Transverse colon (tissue), 4 donors: ENCODE measurements around the gene C12orf56. TPM values are rescaled to one million over a fixed set of nuclear protein-coding genes. Genes with fewer than 3 reads are reported as not detected.

Experiments
- DNase-seq: peaks from one replicate; pipeline ENCODE4 v3.0.0-alpha.2; 2019
- H3K27ac ChIP-seq, 4 donors: fragments of 200-600 bp; sonication (generic); 2 replicates each; pipeline ENCODE4 v1.5.1; 2016 to 2018; ENCODE audit warnings: inconsistent platforms in 4 of 4
- H3K27me3 ChIP-seq: fragments of 200-600 bp; sonication (generic); 2 replicates; pipeline ENCODE4 v1.5.1; 2017; ENCODE audit warnings: inconsistent platforms
- H3K36me3 ChIP-seq, 4 donors: fragments of 200-600 bp; sonication (generic); 2 replicates each; pipeline ENCODE4 v1.5.1; 2017 to 2019; ENCODE audit warnings: inconsistent platforms in 4 of 4
- H3K4me1 ChIP-seq, 4 donors: fragments of 200-600 bp; sonication (generic); 2 replicates each; pipeline ENCODE4 v1.5.1; 2017 to 2020; ENCODE audit warnings: inconsistent platforms in 4 of 4
- H3K4me3 ChIP-seq, 4 donors: fragments of 200-600 bp; sonication (generic); 1 replicate in 1 of 4; 2 replicates in 3 of 4; pipeline versions ENCODE4 v1.5.1 to v1.6.1; 2017 to 2019; ENCODE audit warnings: inconsistent platforms in 4 of 4
- H3K9me3 ChIP-seq, 2 donors: fragments of 200-600 bp; sonication (generic); 2 replicates each; pipeline ENCODE4 v1.5.1; 2017 to 2019; ENCODE audit warnings: inconsistent platforms in 2 of 2
- EP300 ChIP-seq: sonication (generic); formaldehyde crosslinking; IDR thresholded peaks from one replicate; pipeline ENCODE4 v1.6.1; 2017; ENCODE audit warnings: antibody characterized with exemption, low read depth
- POLR2A ChIP-seq: fragments of 450-650 bp; IDR thresholded peaks from one replicate; pipeline ENCODE4 v1.6.1; 2016; ENCODE audit warnings: antibody characterized with exemption, mild to moderate bottlenecking, moderate library complexity
- POLR2AphosphoS5 ChIP-seq, 3 donors: sonication (generic); formaldehyde crosslinking; IDR thresholded peaks; one replicate each; pipeline ENCODE4 v1.6.1; 2016; ENCODE audit warnings: antibody characterized with exemption in 3 of 3
- WGBS, 2 donors: methylation state at CpG; one replicate each; pipeline ENCODE4 v1.1.5; 2018; ENCODE audit warnings: low coverage in 1 of 2; 5-methylcytosine and 5-hydroxymethylcytosine counted together
- in situ Hi-C, 4 donors: fragments of 200-750 bp; cut with MboI; loops; one replicate each; pipeline versions ENCODE4 v1.15.0 to v1.15.1; 2017; ENCODE audit warnings: low sequenced_read_pairs in 3 of 4, low pct_ligation_motif_present in 1 of 4, low pct_unique_long_range_greater_than_20kb in 1 of 4
- intact Hi-C: fragments of 100-400 bp; cut with DNase I; formaldehyde crosslinking; loops from one replicate; pipeline ENCODE4 v1.15.1; 2023; ENCODE audit warnings: low total_unique reads
- total RNA-seq, 4 donors: library from RNA; depleted of rRNA; stranded (reverse); fragments of >200 nt; gene quantifications; one replicate each; pipeline ENCODE4 v1.1.0, GENCODE V29; 2016
- TF ChIP-seq, protein P1 (sequence below), 5 experiments: fragments of 200-600 bp in 3 of 5; fragments of 450-650 bp in 2 of 5; sonication (generic) in 3 of 5; IDR thresholded peaks; 1 replicate in 2 of 5; 2 replicates in 3 of 5; pipeline ENCODE4 v1.5.1; 2016 to 2017; ENCODE audit warnings: antibody characterized with exemption in 5 of 5, inconsistent platforms in 3 of 5, mild to moderate bottlenecking in 2 of 5, moderate library complexity in 1 of 5

Gene C12orf56
- total RNA-seq, 4 donors from 2014 or later: 0.32 to 0.41 TPM; not detected in 2

DNA sequence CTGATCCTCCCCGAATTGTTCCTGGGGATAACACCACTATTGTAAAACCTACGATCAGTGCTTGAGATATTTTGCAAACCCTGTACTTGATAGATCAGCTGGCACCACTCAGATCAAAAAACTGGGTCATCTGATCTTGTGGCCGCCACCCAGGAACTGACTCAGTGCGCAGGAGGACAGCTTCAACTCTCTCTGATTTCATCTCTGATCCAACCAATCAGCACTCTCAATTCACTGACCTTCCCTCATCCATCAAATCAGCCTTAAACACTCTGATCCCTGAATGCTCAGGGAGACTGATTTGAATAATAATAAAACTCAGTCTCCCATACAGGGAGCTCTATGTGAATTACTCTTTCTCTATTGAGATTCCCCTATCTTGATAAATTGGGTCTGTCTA lies 9.5 kb upstream of the C12orf56 start:
- TF ChIP-seq POLR2AphosphoS5 (IDR thresholded peaks at IDR 0.05): no peak
- TF ChIP-seq, protein P1, sequence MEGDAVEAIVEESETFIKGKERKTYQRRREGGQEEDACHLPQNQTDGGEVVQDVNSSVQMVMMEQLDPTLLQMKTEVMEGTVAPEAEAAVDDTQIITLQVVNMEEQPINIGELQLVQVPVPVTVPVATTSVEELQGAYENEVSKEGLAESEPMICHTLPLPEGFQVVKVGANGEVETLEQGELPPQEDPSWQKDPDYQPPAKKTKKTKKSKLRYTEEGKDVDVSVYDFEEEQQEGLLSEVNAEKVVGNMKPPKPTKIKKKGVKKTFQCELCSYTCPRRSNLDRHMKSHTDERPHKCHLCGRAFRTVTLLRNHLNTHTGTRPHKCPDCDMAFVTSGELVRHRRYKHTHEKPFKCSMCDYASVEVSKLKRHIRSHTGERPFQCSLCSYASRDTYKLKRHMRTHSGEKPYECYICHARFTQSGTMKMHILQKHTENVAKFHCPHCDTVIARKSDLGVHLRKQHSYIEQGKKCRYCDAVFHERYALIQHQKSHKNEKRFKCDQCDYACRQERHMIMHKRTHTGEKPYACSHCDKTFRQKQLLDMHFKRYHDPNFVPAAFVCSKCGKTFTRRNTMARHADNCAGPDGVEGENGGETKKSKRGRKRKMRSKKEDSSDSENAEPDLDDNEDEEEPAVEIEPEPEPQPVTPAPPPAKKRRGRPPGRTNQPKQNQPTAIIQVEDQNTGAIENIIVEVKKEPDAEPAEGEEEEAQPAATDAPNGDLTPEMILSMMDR (IDR thresholded peaks at IDR 0.05): no peak
- TF ChIP-seq EP300: no peak
- TF ChIP-seq POLR2A: no peak
- no peak overlapping the region for H3K4me3 ChIP-seq
- no peaks in the 10 kb centered on the region for H3K36me3 ChIP-seq
- WGBS, 2 donors: 63% methylated on average over 4 of the region's 4 CpGs; no CpG with 5 or more reads in 1 of the 2 donors
- no peaks in the 10 kb centered on the region for H3K9me3 ChIP-seq
- intact Hi-C loops (no loop called here), in situ Hi-C loops (loop anchor here in 1 of 4 donors (25.0 kb wide), 1 partner anchor 563 kb away; the partner anchor contains the start of gene SRGAP1)
- no peak overlapping the region for H3K27ac ChIP-seq
- no peak for DNase-seq
- H3K27me3 ChIP-seq: no peaks in the 10 kb centered on the region
- H3K4me1 ChIP-seq: peaks cover 0 to 4% (median 2%) of the 10 kb centered on the region in 4 donors

DNA sequence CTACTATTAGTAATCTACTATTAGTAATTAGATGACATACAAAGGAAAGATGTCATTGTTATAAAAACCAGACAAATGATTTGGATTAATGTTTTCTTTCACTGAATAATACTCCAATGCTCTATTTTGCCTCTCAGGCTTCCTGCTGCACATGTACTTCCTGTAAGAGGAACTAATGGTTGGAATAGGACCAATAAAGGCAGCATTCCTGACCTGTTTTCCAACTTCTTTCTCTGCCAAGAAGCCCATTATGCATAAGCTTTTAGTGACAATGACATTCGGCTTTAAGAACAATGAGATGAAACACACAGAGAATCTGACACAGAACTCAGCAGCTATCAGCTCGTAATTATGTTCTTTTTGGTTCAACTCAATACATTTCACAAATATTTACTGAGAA lies 5.2 kb upstream of the C12orf56 start:
- Histone ChIP-seq H3K4me1 (peaks cover 0 to under 1% (median under 1%) of the 10 kb centered on the region in 4 donors), H3K36me3 (no peaks in the 10 kb centered on the region), H3K9me3 (no peaks in the 10 kb centered on the region), H3K4me3 (no peak overlapping the region), H3K27ac (no peak overlapping the region), H3K27me3 (peaks cover 20% of the 10 kb centered on the region)
- intact Hi-C loops: no loop called here
- TF ChIP-seq POLR2A (no peak), EP300 (no peak), POLR2AphosphoS5 (IDR thresholded peaks at IDR 0.05) (no peak)
- TF ChIP-seq, protein P1 (IDR thresholded peaks at IDR 0.05): no peak
- no peak for DNase-seq
- in situ Hi-C loops: loop anchor here in 2 of 4 donors (25.0 kb wide), 1 partner anchor 558 kb away; the partner anchor contains the start of gene SRGAP1 (in 2 of the 2)
- WGBS, 2 donors: 59 to 61% methylated on average over 2 of the region's 2 CpGs

DNA sequence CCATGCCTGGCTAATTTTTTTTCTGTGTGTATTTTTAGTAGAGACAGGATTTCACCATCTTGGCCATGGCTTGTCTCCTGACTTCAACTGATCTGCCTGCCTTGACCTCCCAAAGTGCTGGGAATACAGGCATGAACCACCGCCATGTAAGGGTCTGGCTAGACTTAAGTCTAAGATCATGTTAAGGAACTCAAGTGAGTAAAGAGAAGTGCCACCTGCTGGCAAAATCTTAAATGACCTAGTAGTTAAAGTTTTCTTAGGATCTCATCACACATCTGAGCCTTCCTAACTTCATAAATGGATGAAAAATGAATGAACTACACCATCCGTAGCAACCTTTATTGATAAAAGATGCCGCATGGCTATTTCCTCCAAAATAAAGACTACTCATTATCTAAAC lies 1.7 kb upstream of the C12orf56 start:
- 50 to 88% methylated on average over 2 to 3 of the region's 3 CpGs for WGBS, 2 donors
- Histone ChIP-seq H3K27ac (no peak overlapping the region), H3K4me3 (no peak overlapping the region), H3K9me3 (no peaks in the 10 kb centered on the region), H3K27me3 (peaks cover 40% of the 10 kb centered on the region), H3K36me3 (no peaks in the 10 kb centered on the region), H3K4me1 (peaks cover 0 to 9% (median 7%) of the 10 kb centered on the region in 4 donors)
- intact Hi-C loops: no loop called here
- no peak for DNase-seq
- in situ Hi-C loops: loop anchor here in 2 of 4 donors (25.0 kb wide), 1 partner anchor 555 kb away; the partner anchor contains the start of gene SRGAP1 (in 2 of the 2)
- TF ChIP-seq, protein P1 (IDR thresholded peaks at IDR 0.05): peak in 2 of 5 experiments; percentile 10 to 25
- no peak for TF ChIP-seq POLR2AphosphoS5 (IDR thresholded peaks at IDR 0.05)

DNA sequence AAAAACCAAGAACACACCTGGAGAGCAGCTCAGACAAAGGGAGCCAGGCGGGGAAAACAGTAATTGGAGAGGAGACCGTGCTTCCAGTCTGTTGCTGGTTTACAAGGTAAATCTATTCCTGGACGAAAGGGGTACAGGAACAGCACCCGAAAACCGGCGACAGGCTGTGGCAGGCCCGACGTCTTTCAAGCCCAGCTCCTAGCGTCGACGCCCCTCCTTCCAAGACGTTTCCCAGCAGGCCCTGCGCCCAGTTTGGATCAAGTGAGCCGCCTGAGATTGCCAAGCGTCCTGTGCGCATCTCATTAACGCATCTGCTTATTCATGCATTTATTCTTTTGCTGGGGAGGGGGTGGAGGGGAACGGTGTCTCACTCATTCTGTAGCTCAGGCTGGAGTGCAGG lies 1.4 kb downstream of the C12orf56 start:
- WGBS, 2 donors: 93% methylated on average over 6 to 18 of the region's 18 CpGs
- Histone ChIP-seq H3K4me3 (no peak overlapping the region), H3K27me3 (peaks cover 40% of the 10 kb centered on the region), H3K9me3 (no peaks in the 10 kb centered on the region), H3K4me1 (peaks cover 0 to 9% (median 7%) of the 10 kb centered on the region in 4 donors), H3K36me3 (no peaks in the 10 kb centered on the region), H3K27ac (no peak overlapping the region)
- no peak for DNase-seq
- in situ Hi-C loops: loop anchor here in 2 of 4 donors (25.0 kb wide), 1 partner anchor 552 kb away; the partner anchor contains the start of gene SRGAP1 (in 2 of the 2)
- intact Hi-C loops: no loop called here
- TF ChIP-seq EP300 (no peak), POLR2AphosphoS5 (IDR thresholded peaks at IDR 0.05) (no peak), POLR2A (no peak)
- TF ChIP-seq, protein P1 (IDR thresholded peaks at IDR 0.05): no peak
